Retinal pigment epithelial cell (primary cell): ENCODE data around the gene ADAM12.
"Not testable (repeated sequence)": the region's sequence is repeated elsewhere in the genome, so short reads cannot be mapped to it uniquely, and the experiment has no call there.

Source experiments
- DNase-seq: peaks from one replicate; pipeline ENCODE4 v3.0.0-alpha.2; 2010; ENCODE audit warnings: low read depth
- H3K4me3 ChIP-seq: 2 replicates; pipeline ENCODE4 v1.5.1; 2011; ENCODE audit warnings: mild to moderate bottlenecking, low read length, control low read depth, moderate library complexity
- CTCF ChIP-seq: conservative IDR thresholded peaks from 2 replicates; pipeline ENCODE4 v1.5.1; 2011; ENCODE audit warnings: low read depth, low read length, control low read depth, inconsistent platforms

Gene ADAM12

GRCh38 chr10:126253611-126253998, 134.7 kb downstream of the ADAM12 start:
- no peak for DNase-seq
- H3K4me3 ChIP-seq, result no peak overlapping the region
- no peak for TF ChIP-seq CTCF

- TF ChIP-seq CTCF, result no peak
- no peak overlapping the region for H3K4me3 ChIP-seq
- DNase-seq, result no peak
Observed at GRCh38 chr10:126252884-126253610, 135.2 kb downstream of the ADAM12 start.

GRCh38 chr10:126251778-126252407, 136.4 kb downstream of the ADAM12 start:
- no peak for DNase-seq
- no peak overlapping the region for H3K4me3 ChIP-seq
- TF ChIP-seq CTCF, result no peak

- no peak for TF ChIP-seq CTCF
- DNase-seq, result no peak
- no peak overlapping the region for H3K4me3 ChIP-seq
Observed at GRCh38 chr10:126250527-126251310, 137.6 kb downstream of the ADAM12 start.

DNA sequence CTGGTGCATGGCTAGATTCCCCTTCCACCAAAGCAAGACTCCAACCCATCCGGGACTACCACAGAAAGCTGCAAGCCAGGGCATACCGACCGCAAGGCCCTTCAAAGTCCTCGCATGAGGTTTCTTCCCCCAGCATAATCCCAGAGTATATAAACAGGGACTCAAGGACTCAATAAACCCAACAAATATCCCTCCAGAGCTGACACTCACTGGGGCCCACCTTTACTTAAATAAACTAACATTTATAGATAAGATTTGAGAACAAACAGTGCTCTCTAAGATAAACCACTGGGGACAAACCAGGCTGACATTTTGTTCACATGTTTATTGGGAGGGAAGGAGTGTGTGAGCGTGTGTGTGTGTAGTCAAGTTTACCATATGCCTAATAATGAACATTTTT, 138.2 kb downstream of the ADAM12 start:
- no peak overlapping the region for H3K4me3 ChIP-seq
- DNase-seq, result no peak
- no peak for TF ChIP-seq CTCF

- DNase-seq, result peak; percentile 98
- no peak for TF ChIP-seq CTCF
Observed at GRCh38 chr10:126247446-126247975, 140.8 kb downstream of the ADAM12 start.

GRCh38 chr10:126246396-126246795, 141.9 kb downstream of the ADAM12 start:
- not testable (repeated sequence) for DNase-seq, H3K4me3 ChIP-seq

More at GRCh38 chr10:126247446-126247975, 140.8 kb downstream of the ADAM12 start:
- H3K4me3 ChIP-seq, result no peak overlapping the region
